ENCODE measurements around the gene IQCK. TPM values are rescaled to one million over a fixed set of nuclear protein-coding genes. Genes with fewer than 3 reads are reported as not detected.

The IQCK gene
- total RNA-seq, 1 donor from 2014 or later, result 7.6 TPM

- DNase-seq (no peak), ATAC-seq (no peak)
- Histone ChIP-seq H3K9me3 (peaks cover 3% of the 10 kb centered on the region), H3K4me1 (peaks cover 19% of the 10 kb centered on the region), H3K27me3 (no peaks in the 10 kb centered on the region), H3K36me3 (no peaks in the 10 kb centered on the region), H3K4me3 (no peak overlapping the region), H3K27ac (no peak overlapping the region)
- TF ChIP-seq, protein P1, sequence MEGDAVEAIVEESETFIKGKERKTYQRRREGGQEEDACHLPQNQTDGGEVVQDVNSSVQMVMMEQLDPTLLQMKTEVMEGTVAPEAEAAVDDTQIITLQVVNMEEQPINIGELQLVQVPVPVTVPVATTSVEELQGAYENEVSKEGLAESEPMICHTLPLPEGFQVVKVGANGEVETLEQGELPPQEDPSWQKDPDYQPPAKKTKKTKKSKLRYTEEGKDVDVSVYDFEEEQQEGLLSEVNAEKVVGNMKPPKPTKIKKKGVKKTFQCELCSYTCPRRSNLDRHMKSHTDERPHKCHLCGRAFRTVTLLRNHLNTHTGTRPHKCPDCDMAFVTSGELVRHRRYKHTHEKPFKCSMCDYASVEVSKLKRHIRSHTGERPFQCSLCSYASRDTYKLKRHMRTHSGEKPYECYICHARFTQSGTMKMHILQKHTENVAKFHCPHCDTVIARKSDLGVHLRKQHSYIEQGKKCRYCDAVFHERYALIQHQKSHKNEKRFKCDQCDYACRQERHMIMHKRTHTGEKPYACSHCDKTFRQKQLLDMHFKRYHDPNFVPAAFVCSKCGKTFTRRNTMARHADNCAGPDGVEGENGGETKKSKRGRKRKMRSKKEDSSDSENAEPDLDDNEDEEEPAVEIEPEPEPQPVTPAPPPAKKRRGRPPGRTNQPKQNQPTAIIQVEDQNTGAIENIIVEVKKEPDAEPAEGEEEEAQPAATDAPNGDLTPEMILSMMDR (IDR thresholded peaks at IDR 0.05), result no peak
- intact Hi-C loops (cut with DNase I), result no loop called here
Measured at GRCh38 chr16:19809693-19810092, 91.6 kb downstream of the IQCK start.

- Histone ChIP-seq H3K4me3 (no peak overlapping the region), H3K27me3 (no peaks in the 10 kb centered on the region), H3K4me1 (peaks cover 18% of the 10 kb centered on the region), H3K27ac (no peak overlapping the region), H3K9me3 (no peaks in the 10 kb centered on the region), H3K36me3 (no peaks in the 10 kb centered on the region)
- intact Hi-C loops (cut with DNase I), result no loop called here
- ATAC-seq (no peak), DNase-seq (no peak)
- TF ChIP-seq, protein P1 (IDR thresholded peaks at IDR 0.05), result no peak
Measured at GRCh38 chr16:19810817-19811731, 93.0 kb downstream of the IQCK start.

- no peaks in the 10 kb centered on the region for H3K27me3 ChIP-seq
- TF ChIP-seq, protein P1 (IDR thresholded peaks at IDR 0.05), result no peak
Measured at GRCh38 chr16:19812986-19813385, 94.9 kb downstream of the IQCK start.

DNA sequence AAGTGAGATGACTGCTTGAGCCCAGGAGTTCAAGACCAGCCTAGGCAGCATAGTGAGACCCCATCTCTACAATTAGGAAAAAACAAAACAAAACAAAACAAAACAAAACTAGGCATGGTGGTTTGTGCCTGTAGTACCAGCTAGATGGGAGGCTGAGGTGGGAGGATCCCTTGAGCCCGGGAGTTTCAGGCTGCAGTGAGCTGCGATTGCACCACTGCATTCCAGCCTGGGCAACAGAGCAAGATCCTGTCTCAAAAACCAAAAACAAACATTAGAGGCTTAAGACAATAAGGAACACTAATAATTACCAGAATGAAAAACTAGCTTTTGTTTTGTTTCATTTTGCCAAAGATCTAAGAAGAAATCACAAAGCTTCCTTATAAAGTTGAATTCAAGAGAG lies 97.3 kb downstream of the IQCK start:
- no peak for ATAC-seq
- H3K4me1 ChIP-seq, result no peaks in the 10 kb centered on the region
- TF ChIP-seq, protein P1 (IDR thresholded peaks at IDR 0.05), result no peak

More at GRCh38 chr16:19812986-19813385, 94.9 kb downstream of the IQCK start:
- no peak for ATAC-seq
- no peak overlapping the region for H3K27ac ChIP-seq
- DNase-seq, result no peak
- no peak overlapping the region for H3K4me3 ChIP-seq
- no peaks in the 10 kb centered on the region for H3K9me3 ChIP-seq
- H3K4me1 ChIP-seq, result peaks cover 15% of the 10 kb centered on the region
- intact Hi-C loops (cut with DNase I), result no loop called here
- H3K36me3 ChIP-seq, result no peaks in the 10 kb centered on the region

GRCh38 chr16:19817122-19817521 lies 99.1 kb downstream of the IQCK start:
- Histone ChIP-seq H3K27me3 (no peaks in the 10 kb centered on the region), H3K9me3 (no peaks in the 10 kb centered on the region), H3K4me1 (no peaks in the 10 kb centered on the region), H3K36me3 (no peaks in the 10 kb centered on the region), H3K27ac (no peak overlapping the region), H3K4me3 (no peak overlapping the region)
- TF ChIP-seq, protein P1 (IDR thresholded peaks at IDR 0.05), result no peak
- DNase-seq (no peak), ATAC-seq (no peak)
- intact Hi-C loops (cut with DNase I), result no loop called here

More for the DNA sequence above, 97.3 kb downstream of the IQCK start:
- Histone ChIP-seq H3K4me3 (no peak overlapping the region), H3K36me3 (no peaks in the 10 kb centered on the region), H3K9me3 (no peaks in the 10 kb centered on the region), H3K27me3 (no peaks in the 10 kb centered on the region), H3K27ac (no peak overlapping the region)
- no peak for DNase-seq
- intact Hi-C loops (cut with DNase I), result no loop called here
